Activated T-cell treated with anti-CD3 and anti-CD28 coated beads for 1 hour (primary cell): ENCODE measurements around the gene UTP15.

ENCODE experiments used
- DNase-seq: peaks from one replicate; pipeline ENCODE4 v3.0.0-alpha.2; 2020; ENCODE audit warnings: low read depth

The UTP15 gene

DNA sequence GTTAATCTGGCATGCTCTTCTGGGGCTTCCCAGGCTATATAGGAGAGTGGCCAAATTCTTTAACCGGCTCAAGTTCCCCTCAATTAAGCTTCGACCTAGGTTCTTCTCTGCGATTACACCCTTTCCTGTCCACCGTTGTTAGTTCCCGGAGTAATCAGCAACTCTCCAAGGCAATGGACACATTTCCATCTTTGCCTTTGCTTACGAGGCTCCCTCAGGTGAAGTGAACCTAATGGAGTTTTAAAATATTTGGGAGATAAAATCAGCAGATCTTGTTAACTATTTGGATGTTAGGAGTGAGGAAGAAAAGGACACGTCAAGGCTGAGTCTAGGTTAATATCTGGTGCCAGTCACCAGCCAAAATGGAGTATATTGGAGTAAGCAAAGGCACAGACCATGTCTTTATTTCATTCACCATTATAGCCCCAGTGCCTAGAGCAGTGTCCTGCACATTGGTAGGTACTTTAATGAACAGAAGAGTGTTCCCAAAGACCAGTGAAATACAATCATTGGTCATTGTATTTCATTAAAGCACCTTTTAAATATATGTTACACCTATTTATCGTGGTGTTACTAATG lies 515 bp downstream of the UTP15 start:
- no peak for DNase-seq

DNA sequence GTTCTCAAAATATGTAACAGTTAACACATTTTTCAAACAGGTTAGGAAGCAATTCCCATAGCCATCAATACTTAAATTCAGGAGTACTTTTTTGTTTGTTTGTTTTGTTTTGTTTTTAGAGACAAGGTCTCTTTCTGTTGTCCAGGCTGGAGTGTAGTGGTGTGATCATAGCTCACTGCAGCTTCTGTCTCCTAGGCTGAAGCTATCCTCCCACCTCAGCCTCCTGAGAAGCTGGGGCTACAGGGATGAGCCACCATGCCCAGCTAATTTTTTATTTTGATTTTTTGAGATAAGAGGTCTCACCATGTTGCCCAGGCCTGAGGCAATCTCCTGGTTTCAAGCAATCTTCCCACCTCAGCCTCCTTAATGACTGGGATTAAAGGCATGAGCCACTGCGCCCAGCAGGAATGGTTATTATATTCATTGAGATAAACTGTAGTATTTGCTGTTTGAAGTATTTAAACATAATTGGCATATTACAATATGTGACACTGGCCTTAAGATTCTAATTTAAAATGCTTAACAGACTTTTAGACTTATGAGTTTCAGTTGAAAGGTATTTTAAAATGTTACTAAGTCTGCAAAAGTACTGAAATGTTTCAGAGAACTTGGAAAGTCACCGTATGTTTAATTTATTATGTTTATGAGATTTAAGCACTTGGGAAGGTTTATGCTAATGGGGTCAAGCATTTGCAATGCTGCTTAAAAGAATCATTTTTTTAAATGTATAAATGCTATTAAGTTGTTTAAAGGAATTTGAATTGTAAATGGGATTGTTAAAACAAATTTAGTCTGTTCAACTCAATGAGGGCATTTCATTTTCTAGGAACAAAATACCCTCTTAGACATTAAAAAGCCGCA lies 17.0 kb downstream of the UTP15 start:
- DNase-seq: no peak

DNA sequence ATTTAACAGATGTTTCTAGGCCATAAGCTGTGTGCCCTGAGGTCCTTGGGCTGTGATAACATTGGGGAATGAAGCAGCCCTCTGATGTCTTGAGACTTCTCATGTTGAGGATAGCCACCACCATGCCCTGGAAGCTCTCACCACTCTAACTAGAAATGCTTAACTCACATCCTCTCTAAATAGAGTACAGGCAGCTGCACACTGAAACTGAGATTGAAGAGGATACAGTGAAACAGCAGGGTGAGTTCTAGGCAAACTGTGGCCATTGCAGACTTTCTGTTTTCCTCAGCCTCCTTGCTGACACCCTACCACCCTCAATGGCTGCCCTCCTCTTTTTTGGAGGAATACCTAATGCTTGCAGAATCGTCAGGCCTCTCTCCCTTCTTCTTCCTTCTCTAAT lies 22.4 kb downstream of the UTP15 start:
- DNase-seq: no peak

DNA sequence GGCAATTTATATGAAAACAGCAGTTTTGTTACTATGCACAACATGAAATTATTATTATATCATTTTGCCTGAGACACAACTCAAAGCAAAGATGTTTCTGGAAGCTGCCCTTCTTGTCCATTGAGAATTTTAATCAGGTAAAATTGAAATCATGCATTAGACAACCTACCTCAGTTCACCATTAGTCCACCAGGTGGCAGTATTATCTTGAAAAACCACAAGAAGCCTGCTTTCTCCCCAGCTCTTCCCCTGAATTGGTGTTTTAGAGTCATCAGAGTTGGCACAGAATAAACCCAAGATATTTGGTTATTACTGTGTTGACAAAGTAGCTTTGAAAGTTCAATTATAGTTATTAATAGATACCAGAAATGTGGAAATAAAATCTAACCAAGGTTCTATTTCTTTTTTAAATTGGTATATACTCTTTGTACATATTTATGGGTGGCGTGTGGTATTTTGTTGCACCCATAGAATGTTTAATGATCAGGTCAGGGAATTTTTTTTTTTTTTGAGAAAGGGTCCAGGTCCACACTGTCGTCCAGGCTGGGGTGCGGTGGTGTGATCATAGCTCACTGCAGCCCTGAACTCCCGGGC lies 25.7 kb downstream of the UTP15 start:
- DNase-seq: peak; percentile 12

DNA sequence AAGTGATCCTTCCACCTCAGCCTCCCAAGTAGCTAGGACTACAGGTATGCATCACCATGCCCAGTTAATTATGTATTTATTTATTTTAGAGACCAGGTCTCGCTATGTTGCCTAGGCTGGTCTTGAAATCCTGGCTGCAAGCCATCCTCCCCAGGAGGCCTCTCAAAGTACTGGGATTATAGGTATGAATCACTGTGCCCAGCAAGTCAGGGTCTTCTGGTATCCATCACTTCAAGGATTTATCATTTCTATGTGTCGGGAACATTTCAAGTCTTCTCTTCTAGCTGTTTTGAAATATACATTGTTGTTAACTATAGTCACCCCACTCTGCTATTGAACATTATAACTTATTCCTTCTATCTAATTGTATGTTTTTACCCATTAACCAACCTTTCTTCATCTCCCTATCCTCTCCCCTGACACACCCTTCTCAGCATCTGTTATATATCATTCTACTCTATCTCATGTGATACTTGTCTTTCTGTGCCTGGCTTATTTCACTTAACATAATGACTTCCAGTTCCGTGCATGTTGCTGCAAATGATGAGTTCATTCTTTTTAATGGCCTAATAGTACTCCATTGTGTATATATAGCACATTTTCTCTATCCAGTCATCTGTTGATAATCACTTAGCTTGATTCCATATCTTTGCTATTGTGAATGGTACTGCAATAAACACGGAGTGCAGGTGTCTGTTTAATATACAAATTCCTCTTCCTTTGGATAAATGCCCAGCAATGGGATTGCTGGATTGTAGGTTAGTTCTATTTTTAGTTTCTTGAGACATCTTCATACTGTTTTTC lies 26.4 kb downstream of the UTP15 start:
- no peak for DNase-seq

DNA sequence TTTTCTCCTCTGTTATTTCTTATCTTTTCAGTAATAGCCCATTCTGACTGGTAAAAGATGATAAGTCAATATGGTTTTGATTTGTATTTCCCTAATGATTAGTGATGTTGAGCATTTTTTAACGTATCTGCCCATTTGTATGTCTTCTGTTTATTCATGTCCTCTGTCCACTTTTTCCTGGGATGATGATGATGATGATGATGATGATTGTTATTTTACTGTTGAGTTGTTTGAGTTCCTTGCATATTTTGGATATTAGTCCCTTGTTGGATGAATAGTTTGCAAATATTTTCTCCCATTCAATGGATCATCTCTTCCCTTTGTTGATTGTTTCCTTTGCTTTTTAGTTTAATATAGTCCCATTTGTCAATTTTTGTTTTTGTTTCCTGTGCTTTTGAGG lies 27.0 kb downstream of the UTP15 start:
- DNase-seq: no peak

DNA sequence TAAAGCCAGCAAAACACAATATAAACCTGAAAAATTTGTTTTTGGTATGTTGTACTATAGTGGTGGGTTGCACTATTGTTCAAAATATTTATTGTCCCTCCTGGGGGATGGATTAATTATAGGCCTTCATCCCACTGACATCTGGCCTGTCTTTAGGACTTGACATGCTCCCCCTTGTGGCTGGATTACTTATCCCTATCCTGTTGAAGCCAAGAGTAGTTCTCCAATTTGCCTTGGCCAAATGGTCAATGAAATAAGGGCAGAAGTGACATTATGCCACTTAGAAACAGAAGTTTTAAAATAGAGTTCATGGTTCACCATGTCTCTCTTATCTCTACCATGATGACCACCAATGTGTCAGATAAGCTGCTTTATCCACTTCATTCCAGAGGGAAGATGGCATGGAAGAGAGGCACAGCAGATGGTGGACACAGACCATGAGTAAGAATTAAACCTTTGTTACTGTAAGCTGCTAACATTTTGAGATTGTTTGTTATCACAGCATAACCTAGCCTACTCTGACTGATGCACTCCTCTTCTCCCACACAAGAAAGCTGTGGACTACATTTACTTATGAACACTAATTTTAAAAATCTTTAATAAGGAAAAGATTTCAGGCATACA lies 31.3 kb downstream of the UTP15 start:
- no peak for DNase-seq

DNA sequence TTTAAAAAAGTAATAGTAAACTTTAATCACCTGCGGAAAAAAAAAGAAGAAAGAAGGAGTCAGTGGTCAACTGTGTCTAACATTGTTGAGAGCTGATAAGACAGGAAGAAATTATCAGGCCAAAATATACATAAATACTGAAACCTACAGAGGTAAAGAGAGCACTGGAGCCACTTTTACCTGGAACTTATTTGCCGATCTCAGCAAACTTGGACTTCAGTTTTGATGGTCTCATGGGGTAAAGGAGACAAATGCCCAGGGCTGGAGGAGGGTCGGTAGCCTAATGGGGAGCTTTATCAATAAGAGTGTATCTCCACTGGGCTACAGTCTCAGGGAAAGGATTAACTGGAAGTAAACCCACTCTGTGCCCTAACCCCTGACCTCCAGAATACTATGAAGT lies 33.8 kb downstream of the UTP15 start:
- no peak for DNase-seq

DNA sequence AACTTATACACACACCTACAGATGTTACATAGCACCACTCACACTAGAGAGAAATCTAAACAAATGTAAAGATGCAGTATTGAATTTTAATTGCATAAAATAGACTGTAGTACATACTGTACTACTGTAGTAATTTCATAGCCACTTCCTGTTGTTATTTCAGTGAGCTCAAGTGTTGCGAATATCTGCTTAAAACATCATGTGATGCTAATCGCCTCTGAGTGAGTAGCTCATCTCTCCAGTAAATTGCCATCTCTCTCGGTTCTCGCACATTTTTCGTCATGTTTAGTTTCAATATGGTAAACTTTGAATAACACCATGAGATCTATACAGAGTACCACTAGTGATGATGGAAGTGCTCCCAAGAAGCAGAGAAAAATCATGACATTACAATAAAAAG lies 38.5 kb downstream of the UTP15 start:
- no peak for DNase-seq

DNA sequence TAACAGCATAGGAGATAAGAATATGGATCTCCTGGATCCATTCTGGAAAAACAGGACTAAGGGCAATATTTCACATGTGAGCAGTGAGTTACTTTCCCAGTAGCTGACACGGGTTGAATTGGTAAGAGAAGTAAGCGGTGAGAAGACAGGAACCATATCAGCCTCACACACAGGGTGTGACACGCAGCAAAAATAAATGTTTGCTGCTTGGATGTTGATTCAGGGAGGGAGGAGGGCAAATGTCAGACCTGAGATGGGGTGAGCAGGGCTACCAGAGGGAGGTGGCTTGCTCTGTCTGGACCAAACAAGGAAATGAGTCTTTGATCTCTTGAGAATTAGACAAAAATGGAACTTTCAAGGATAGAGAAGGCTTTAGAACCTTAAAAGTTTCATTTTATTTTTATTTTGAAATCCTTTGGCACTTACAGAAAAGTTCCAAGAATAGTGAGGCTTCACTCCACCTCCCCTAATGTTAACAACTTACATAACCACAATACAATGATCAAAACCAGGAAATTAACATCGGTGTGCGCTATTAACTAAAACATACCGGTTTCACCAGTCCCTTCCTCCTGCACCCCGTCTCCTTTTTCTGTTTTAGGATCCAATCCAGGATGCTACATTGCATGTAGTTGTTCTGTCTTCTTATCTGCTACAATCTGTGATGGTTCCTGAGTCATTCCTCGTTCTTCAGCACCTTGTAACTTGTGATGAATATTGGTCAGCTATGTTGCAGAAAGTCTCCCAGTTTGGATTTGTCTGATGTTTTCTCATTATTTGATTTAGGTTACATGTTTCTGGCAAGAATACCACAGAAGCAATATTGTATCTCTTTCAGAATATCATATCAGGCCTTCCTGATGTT lies 39.9 kb downstream of the UTP15 start:
- DNase-seq: no peak

DNA sequence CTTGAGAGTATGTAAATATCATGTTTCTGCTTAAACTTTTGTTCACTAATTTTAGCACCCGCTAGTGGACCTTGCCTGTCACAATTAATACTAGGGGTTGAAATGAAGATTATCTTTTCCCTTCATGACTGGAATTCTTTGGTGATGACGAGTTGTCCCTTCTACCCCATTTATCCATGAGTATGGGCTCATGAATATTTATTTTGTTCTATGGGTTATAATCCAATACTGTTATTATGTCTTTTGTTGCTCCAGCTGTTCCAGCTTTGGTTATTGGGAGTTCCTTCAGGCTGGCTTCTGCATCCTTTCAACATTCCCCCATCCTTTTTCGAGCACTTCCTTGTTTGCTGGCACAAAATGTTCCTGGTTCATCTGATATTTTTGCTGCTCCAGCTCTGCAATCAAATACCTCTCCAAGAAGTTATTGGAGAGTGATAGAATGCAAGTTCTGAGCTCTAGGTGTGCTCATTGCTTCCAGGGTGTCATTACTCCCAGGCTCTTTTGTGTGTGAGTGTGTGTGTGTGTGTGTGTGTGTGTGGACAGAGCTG lies 40.7 kb downstream of the UTP15 start:
- no peak for DNase-seq

DNA sequence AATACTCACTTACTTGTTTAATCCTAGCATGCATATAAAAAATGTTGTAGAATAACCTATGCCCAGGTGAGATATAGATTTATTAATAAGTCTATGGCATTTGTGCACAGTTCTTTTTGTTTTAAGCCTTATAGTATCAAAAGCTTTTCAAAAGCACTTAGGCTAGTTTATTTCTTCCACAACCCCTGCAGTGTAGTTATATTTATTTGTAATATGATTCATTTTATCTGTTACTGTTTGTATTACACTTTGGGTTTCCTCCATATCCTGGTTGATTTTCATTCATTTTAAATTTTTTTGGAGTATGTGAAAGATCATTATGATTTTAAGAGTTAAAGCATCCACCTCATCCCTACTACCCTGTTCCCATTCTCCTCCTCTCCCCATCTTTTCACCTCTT lies 41.7 kb downstream of the UTP15 start:
- DNase-seq: no peak

DNA sequence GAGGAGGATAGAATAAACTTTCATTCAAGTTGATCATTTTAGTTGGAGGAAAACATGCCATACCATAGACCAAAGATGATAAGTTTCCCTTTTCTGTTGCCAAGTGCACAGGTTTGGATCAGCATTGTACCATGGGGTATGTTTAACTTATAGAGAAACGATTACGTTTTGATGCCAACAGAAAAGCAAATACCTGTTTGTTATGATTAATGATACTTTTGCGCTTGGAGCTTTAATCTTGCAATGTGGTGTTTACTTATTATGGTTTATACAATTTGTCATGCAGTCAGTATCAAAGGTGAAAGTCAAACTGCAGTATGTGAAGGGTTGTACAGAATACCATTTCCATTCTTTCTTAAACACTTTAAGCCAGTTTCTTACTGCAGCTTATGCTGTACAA lies 47.3 kb downstream of the UTP15 start:
- DNase-seq: no peak

DNA sequence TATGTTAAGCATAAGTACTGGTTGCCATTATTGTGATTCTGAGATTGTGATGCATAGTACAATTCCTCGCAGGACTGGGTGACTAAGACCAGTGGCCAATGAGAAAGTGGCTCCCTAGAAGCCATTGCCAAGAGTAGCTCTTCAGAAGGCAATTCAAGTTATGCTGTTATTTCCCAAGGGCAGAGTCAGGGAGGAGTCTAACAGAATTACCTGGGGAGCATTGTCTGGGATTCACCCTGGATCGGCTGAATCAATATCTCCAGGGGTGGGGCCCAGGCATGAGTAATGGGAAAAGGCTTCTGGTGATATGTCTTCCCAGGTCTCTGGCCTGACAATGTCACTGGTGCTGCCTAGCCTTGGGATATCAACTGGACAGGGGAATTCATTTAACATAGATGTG lies 49.5 kb downstream of the UTP15 start:
- DNase-seq: no peak

DNA sequence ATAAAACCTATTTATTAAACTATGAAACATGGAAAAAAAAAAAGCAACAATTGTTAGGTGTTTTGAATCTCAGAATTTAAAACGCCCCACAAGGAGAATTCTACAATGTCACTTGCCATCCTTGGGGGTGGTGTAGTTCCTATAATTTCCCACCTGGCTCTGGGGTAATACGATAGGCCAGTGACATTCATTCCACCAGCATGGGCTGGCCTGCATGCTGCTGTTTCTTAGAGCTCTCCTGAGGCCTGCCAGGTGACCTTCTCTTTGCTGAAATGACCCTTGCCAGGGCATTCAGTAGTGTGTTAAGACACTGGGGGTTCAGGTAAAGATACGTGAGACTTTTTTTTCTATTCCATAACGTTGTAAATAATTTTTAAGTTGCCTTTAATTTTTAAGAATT lies 50.4 kb downstream of the UTP15 start:
- no peak for DNase-seq

DNA sequence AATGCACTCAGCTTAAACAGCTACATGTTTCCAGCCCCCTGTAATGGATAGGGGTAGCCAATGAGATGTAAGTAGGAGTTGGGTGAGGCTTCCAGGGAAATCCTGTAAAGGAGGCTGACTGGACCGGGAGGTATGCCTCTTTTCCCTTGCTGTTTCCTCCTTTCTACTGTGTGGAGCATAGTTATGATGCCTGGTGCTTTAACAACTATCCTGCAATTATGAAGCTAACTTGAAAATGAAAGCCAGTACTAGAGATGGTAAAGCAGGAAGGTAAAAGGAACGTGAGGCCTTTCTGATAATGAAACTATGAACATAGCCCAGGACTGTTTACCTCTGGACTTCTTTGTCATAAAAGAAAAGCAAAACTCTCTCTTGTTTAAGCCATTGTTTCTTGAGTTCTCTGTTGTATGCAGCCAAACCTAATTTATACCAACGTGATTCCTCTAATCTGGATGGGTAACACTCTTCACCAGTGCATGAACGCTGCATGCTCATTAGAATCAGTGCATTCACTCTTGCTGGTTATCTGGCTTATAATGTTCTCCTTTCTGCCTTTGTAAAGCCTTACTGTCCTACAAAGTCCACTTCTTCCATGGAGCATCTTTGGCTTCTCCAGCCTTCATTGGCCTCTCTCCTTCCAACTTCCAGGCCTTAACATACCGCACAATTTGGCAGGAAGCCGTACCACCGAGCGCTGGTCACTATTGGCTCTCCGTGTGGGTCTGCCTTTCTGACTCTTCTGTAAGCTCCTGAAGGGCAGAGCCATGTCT lies 52.2 kb downstream of the UTP15 start:
- no peak for DNase-seq

DNA sequence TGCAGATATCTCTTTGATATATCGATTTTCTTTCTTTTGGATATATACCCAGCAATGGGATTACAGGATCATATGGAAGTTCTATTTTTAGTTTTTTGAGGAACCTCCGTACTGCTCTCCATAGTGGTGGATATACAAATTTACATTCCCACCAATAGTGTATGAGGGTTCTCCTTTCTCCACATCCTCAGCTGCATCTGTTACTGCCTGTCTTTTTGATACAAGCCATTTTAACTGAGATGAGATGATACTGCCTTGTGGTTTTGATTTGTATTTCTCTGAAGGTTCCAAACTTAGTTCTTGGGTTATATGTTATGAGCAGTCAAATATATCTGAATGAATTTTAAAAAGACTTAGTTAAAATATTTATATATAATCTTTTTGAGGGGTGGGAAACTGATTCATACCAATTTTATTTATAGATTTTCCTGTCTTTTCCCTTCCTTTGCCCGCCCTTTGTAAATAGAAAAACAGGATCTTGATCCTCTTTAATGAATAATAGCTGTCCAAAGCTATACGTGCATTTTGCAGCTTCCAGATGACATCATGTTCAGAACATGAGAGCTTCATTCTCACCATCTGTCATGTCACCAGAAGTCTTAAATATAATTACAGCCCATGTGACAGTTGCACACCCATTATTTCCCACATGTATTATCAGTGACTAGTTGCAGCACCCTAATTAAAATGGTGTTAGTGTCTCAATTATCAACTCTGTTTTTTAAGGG lies 54.2 kb downstream of the UTP15 start:
- DNase-seq: no peak

DNA sequence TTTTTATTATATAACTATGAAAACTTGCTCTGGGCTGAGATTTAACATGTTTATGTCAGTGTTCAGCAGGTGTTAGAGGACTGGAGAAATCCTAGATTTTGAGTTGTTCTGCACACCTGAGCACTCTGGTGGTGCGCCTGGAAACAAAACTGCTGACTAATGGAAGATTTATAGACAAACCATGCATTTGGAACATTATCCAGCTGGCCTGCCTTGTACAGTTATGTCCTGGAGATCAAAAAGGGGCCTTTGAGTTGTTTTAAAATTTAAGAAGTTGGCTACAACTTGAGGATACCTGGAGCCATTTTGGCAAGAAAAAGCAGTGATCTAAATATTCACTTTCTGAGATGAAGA lies 54.8 kb downstream of the UTP15 start:
- no peak for DNase-seq

DNA sequence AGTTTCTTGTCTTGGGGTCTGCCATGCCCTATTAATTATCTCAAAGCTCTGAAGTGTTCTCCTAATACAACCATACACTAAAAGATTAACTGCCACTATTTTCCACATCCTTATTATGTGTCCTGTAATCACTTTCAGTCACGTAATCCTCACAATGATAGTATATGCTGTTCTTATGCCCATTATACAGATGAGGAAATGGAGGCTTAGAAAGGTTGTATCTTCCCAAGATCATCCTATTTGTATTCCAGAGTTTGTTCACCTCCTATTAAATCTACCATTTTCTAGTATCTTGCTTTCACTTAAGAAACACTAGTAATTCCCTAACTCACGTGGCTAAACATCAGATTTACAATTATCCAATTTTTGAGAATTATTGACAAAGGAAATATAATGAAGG lies 57.5 kb downstream of the UTP15 start:
- DNase-seq: no peak
